ENCODE results near the gene PSTPIP1. TPM values are rescaled to one million over a fixed set of nuclear protein-coding genes. Genes with fewer than 3 reads are reported as not detected.

The PSTPIP1 gene
- total and polyA plus RNA-seq, 10 of the 15 experiments (the other 5 are each of a cell fraction or from before 2014, with no cell fraction given): 0.50 to 29.3 (median 14.5) TPM

- TF ChIP-seq, protein P1, sequence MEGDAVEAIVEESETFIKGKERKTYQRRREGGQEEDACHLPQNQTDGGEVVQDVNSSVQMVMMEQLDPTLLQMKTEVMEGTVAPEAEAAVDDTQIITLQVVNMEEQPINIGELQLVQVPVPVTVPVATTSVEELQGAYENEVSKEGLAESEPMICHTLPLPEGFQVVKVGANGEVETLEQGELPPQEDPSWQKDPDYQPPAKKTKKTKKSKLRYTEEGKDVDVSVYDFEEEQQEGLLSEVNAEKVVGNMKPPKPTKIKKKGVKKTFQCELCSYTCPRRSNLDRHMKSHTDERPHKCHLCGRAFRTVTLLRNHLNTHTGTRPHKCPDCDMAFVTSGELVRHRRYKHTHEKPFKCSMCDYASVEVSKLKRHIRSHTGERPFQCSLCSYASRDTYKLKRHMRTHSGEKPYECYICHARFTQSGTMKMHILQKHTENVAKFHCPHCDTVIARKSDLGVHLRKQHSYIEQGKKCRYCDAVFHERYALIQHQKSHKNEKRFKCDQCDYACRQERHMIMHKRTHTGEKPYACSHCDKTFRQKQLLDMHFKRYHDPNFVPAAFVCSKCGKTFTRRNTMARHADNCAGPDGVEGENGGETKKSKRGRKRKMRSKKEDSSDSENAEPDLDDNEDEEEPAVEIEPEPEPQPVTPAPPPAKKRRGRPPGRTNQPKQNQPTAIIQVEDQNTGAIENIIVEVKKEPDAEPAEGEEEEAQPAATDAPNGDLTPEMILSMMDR (IDR thresholded peaks at IDR 0.05 in 2 of 3, conservative IDR thresholded peaks at IDR 0.05 in 1 of 3; ENCODE audit: control insufficient read depth in 2 of 3, extremely low read depth in 1 of 3, insufficient read depth in 1 of 3, low read depth in 3 of 3, low read length in 3 of 3): no peak
- TF ChIP-seq POLR2AphosphoS2 (IDR thresholded peaks at IDR 0.05; ENCODE audit: low read depth, low read length) (no peak), RBBP5 (conservative IDR thresholded peaks at IDR 0.05) (no peak), MYB (IDR thresholded peaks at IDR 0.05; ENCODE audit: borderline replicate concordance, low read depth, low read length) (no peak), FOXM1 (IDR thresholded peaks at IDR 0.05; ENCODE audit: low read depth, low read length) (no peak), GABPA (IDR thresholded peaks at IDR 0.05; ENCODE audit: low read depth) (no peak), PAX5 (IDR thresholded peaks at IDR 0.05; ENCODE audit: borderline replicate concordance, low read depth, low read length) (no peak), JUNB (IDR thresholded peaks at IDR 0.05) (no peak), RB1 (IDR thresholded peaks at IDR 0.05; ENCODE audit: borderline replicate concordance) (peak; percentile 33; the same call in 1 of the 2 replicates)
- TF ChIP-seq, protein P2, sequence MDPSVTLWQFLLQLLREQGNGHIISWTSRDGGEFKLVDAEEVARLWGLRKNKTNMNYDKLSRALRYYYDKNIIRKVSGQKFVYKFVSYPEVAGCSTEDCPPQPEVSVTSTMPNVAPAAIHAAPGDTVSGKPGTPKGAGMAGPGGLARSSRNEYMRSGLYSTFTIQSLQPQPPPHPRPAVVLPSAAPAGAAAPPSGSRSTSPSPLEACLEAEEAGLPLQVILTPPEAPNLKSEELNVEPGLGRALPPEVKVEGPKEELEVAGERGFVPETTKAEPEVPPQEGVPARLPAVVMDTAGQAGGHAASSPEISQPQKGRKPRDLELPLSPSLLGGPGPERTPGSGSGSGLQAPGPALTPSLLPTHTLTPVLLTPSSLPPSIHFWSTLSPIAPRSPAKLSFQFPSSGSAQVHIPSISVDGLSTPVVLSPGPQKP (IDR thresholded peaks at IDR 0.05; ENCODE audit: low read depth, low read length): no peak
- TF ChIP-seq, protein P3, sequence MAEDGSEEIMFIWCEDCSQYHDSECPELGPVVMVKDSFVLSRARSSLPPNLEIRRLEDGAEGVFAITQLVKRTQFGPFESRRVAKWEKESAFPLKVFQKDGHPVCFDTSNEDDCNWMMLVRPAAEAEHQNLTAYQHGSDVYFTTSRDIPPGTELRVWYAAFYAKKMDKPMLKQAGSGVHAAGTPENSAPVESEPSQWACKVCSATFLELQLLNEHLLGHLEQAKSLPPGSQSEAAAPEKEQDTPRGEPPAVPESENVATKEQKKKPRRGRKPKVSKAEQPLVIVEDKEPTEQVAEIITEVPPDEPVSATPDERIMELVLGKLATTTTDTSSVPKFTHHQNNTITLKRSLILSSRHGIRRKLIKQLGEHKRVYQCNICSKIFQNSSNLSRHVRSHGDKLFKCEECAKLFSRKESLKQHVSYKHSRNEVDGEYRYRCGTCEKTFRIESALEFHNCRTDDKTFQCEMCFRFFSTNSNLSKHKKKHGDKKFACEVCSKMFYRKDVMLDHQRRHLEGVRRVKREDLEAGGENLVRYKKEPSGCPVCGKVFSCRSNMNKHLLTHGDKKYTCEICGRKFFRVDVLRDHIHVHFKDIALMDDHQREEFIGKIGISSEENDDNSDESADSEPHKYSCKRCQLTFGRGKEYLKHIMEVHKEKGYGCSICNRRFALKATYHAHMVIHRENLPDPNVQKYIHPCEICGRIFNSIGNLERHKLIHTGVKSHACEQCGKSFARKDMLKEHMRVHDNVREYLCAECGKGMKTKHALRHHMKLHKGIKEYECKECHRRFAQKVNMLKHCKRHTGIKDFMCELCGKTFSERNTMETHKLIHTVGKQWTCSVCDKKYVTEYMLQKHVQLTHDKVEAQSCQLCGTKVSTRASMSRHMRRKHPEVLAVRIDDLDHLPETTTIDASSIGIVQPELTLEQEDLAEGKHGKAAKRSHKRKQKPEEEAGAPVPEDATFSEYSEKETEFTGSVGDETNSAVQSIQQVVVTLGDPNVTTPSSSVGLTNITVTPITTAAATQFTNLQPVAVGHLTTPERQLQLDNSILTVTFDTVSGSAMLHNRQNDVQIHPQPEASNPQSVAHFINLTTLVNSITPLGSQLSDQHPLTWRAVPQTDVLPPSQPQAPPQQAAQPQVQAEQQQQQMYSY (CRISPR knock-in tag; IDR thresholded peaks at IDR 0.05): no peak
- TF ChIP-seq, protein P4, sequence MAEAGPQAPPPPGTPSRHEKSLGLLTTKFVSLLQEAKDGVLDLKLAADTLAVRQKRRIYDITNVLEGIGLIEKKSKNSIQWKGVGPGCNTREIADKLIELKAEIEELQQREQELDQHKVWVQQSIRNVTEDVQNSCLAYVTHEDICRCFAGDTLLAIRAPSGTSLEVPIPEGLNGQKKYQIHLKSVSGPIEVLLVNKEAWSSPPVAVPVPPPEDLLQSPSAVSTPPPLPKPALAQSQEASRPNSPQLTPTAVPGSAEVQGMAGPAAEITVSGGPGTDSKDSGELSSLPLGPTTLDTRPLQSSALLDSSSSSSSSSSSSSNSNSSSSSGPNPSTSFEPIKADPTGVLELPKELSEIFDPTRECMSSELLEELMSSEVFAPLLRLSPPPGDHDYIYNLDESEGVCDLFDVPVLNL (IDR thresholded peaks at IDR 0.05; ENCODE audit: low read depth, low read length): no peak
- TF ChIP-seq, protein P5, sequence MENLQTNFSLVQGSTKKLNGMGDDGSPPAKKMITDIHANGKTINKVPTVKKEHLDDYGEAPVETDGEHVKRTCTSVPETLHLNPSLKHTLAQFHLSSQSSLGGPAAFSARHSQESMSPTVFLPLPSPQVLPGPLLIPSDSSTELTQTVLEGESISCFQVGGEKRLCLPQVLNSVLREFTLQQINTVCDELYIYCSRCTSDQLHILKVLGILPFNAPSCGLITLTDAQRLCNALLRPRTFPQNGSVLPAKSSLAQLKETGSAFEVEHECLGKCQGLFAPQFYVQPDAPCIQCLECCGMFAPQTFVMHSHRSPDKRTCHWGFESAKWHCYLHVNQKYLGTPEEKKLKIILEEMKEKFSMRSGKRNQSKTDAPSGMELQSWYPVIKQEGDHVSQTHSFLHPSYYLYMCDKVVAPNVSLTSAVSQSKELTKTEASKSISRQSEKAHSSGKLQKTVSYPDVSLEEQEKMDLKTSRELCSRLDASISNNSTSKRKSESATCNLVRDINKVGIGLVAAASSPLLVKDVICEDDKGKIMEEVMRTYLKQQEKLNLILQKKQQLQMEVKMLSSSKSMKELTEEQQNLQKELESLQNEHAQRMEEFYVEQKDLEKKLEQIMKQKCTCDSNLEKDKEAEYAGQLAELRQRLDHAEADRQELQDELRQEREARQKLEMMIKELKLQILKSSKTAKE (IDR thresholded peaks at IDR 0.05; ENCODE audit: low read depth, poor library complexity, severe bottlenecking): no peak
- TF ChIP-seq, protein P6, sequence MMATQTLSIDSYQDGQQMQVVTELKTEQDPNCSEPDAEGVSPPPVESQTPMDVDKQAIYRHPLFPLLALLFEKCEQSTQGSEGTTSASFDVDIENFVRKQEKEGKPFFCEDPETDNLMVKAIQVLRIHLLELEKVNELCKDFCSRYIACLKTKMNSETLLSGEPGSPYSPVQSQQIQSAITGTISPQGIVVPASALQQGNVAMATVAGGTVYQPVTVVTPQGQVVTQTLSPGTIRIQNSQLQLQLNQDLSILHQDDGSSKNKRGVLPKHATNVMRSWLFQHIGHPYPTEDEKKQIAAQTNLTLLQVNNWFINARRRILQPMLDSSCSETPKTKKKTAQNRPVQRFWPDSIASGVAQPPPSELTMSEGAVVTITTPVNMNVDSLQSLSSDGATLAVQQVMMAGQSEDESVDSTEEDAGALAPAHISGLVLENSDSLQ (IDR thresholded peaks at IDR 0.05): no peak
- TF ChIP-seq, protein P7, sequence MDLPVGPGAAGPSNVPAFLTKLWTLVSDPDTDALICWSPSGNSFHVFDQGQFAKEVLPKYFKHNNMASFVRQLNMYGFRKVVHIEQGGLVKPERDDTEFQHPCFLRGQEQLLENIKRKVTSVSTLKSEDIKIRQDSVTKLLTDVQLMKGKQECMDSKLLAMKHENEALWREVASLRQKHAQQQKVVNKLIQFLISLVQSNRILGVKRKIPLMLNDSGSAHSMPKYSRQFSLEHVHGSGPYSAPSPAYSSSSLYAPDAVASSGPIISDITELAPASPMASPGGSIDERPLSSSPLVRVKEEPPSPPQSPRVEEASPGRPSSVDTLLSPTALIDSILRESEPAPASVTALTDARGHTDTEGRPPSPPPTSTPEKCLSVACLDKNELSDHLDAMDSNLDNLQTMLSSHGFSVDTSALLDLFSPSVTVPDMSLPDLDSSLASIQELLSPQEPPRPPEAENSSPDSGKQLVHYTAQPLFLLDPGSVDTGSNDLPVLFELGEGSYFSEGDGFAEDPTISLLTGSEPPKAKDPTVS (IDR thresholded peaks at IDR 0.05; ENCODE audit: low read depth, low read length): no peak
Observed at GRCh38 chr15:77070495-77071304, 75.8 kb downstream of the PSTPIP1 start, which contains the start of gene TSPAN3 (continued).
